GM12872 (cell line): Measurements from ENCODE around the gene NHERF2.

Source experiments
- CTCF ChIP-seq: IDR thresholded peaks from 3 replicates; pipeline ENCODE4 v1.5.1; 2011; ENCODE audit warnings: low read depth, mild to moderate bottlenecking, low read length, moderate library complexity; ENCODE audit not compliant: insufficient read depth

The NHERF2 gene

GRCh38 chr16:1992704-1993317 is 33.9 kb upstream of the NHERF2 start:
- TF ChIP-seq CTCF: no peak

- TF ChIP-seq CTCF: no peak
Observed at GRCh38 chr16:1993731-1994131, 33.0 kb upstream of the NHERF2 start.

GRCh38 chr16:1997494-1998359 is 29.0 kb upstream of the NHERF2 start:
- no peak for TF ChIP-seq CTCF

GRCh38 chr16:1998360-1998835 is 28.3 kb upstream of the NHERF2 start:
- TF ChIP-seq CTCF: no peak

GRCh38 chr16:1998852-1999801 is 27.6 kb upstream of the NHERF2 start:
- TF ChIP-seq CTCF: no peak

GRCh38 chr16:1999866-2000514 is 26.7 kb upstream of the NHERF2 start:
- TF ChIP-seq CTCF: no peak
